ENCODE measurements around the gene WDR33. TPM values are rescaled to one million over a fixed set of nuclear protein-coding genes. Genes with fewer than 3 reads are reported as not detected.

Gene WDR33
- total and polyA plus RNA-seq, 9 donors: 25.6 to 36.4 (median 28.9) TPM

- Histone ChIP-seq H3K36me3 (ENCODE audit: control insufficient read depth, insufficient read depth, low read length) (peaks cover 2% of the 10 kb centered on the region), H3K27ac (ENCODE audit: low read length) (peak overlapping the region; percentile 20), H3K9me3 (replicated peaks; ENCODE audit: control insufficient read depth, low read depth, low read length) (no peaks in the 10 kb centered on the region), H3K4me3 (ENCODE audit: low read length) (no peak overlapping the region), H3K27me3 (ENCODE audit: control insufficient read depth, insufficient read depth, low read length) (peaks cover 35% of the 10 kb centered on the region), H3K4me1 (ENCODE audit: control insufficient read depth, insufficient read depth, low read length) (peaks cover 32% of the 10 kb centered on the region)
- DNase-seq: no peak
- WGBS (ENCODE audit: insufficient coverage): 84% methylated on average over 5 of the region's 6 CpGs
Observed at GRCh38 chr2:127664895-127665225, 146.1 kb downstream of the WDR33 start.

- DNase-seq: no peak
- Histone ChIP-seq H3K36me3 (ENCODE audit: control insufficient read depth, insufficient read depth, low read length) (peaks cover 2% of the 10 kb centered on the region), H3K4me3 (ENCODE audit: low read length) (no peak overlapping the region), H3K9me3 (replicated peaks; ENCODE audit: control insufficient read depth, low read depth, low read length) (no peaks in the 10 kb centered on the region), H3K27ac (ENCODE audit: low read length) (peak overlapping the region; percentile 42), H3K27me3 (ENCODE audit: control insufficient read depth, insufficient read depth, low read length) (peaks cover 35% of the 10 kb centered on the region), H3K4me1 (ENCODE audit: control insufficient read depth, insufficient read depth, low read length) (peaks cover 37% of the 10 kb centered on the region)
- WGBS (ENCODE audit: insufficient coverage): 12% methylated on average over 67 of the region's 69 CpGs
Observed at GRCh38 chr2:127664065-127664894, 146.7 kb downstream of the WDR33 start.

GRCh38 chr2:127663566-127664064 is 147.4 kb downstream of the WDR33 start:
- Histone ChIP-seq H3K9me3 (replicated peaks; ENCODE audit: control insufficient read depth, low read depth, low read length) (no peaks in the 10 kb centered on the region), H3K4me3 (ENCODE audit: low read length) (no peak overlapping the region), H3K27ac (ENCODE audit: low read length) (peak overlapping the region; percentile 42), H3K4me1 (ENCODE audit: control insufficient read depth, insufficient read depth, low read length) (peaks cover 42% of the 10 kb centered on the region), H3K27me3 (ENCODE audit: control insufficient read depth, insufficient read depth, low read length) (peaks cover 33% of the 10 kb centered on the region), H3K36me3 (ENCODE audit: control insufficient read depth, insufficient read depth, low read length) (peaks cover 2% of the 10 kb centered on the region)
- 67% methylated on average over 3 of the region's 6 CpGs for WGBS (ENCODE audit: insufficient coverage)
- DNase-seq: no peak

GRCh38 chr2:127662937-127663565 is 147.9 kb downstream of the WDR33 start:
- no peak for DNase-seq
- Histone ChIP-seq H3K4me1 (ENCODE audit: control insufficient read depth, insufficient read depth, low read length) (peaks cover 42% of the 10 kb centered on the region), H3K36me3 (ENCODE audit: control insufficient read depth, insufficient read depth, low read length) (peaks cover 2% of the 10 kb centered on the region), H3K4me3 (ENCODE audit: low read length) (no peak overlapping the region), H3K27ac (ENCODE audit: low read length) (no peak overlapping the region), H3K9me3 (replicated peaks; ENCODE audit: control insufficient read depth, low read depth, low read length) (no peaks in the 10 kb centered on the region), H3K27me3 (ENCODE audit: control insufficient read depth, insufficient read depth, low read length) (peaks cover 32% of the 10 kb centered on the region)
- WGBS (ENCODE audit: insufficient coverage): 70% methylated on average over 9 of the region's 9 CpGs

GRCh38 chr2:127661949-127662510 is 148.9 kb downstream of the WDR33 start:
- Histone ChIP-seq H3K4me3 (ENCODE audit: low read length) (no peak overlapping the region), H3K27ac (ENCODE audit: low read length) (no peak overlapping the region), H3K9me3 (replicated peaks; ENCODE audit: control insufficient read depth, low read depth, low read length) (no peaks in the 10 kb centered on the region), H3K27me3 (ENCODE audit: control insufficient read depth, insufficient read depth, low read length) (peaks cover 32% of the 10 kb centered on the region), H3K4me1 (ENCODE audit: control insufficient read depth, insufficient read depth, low read length) (peaks cover 42% of the 10 kb centered on the region), H3K36me3 (ENCODE audit: control insufficient read depth, insufficient read depth, low read length) (peaks cover 2% of the 10 kb centered on the region)
- no peak for DNase-seq
- WGBS (ENCODE audit: insufficient coverage): 51% methylated on average over 8 of the region's 9 CpGs

GRCh38 chr2:127661072-127661649 is 149.8 kb downstream of the WDR33 start:
- 81% methylated on average over 13 of the region's 14 CpGs for WGBS (ENCODE audit: insufficient coverage)
- no peak overlapping the region for H3K27ac ChIP-seq (ENCODE audit: low read length)
- DNase-seq: no peak
- peaks cover 42% of the 10 kb centered on the region for H3K4me1 ChIP-seq (ENCODE audit: control insufficient read depth, insufficient read depth, low read length)
- peaks cover 30% of the 10 kb centered on the region for H3K27me3 ChIP-seq (ENCODE audit: control insufficient read depth, insufficient read depth, low read length)
- no peak overlapping the region for H3K4me3 ChIP-seq (ENCODE audit: low read length)
- no peaks in the 10 kb centered on the region for H3K9me3 ChIP-seq (replicated peaks; ENCODE audit: control insufficient read depth, low read depth, low read length)
- peaks cover 2% of the 10 kb centered on the region for H3K36me3 ChIP-seq (ENCODE audit: control insufficient read depth, insufficient read depth, low read length)

GRCh38 chr2:127660291-127660578 is 150.7 kb downstream of the WDR33 start:
- Histone ChIP-seq H3K27ac (ENCODE audit: low read length) (no peak overlapping the region), H3K27me3 (ENCODE audit: control insufficient read depth, insufficient read depth, low read length) (peaks cover 23% of the 10 kb centered on the region), H3K36me3 (ENCODE audit: control insufficient read depth, insufficient read depth, low read length) (peaks cover 2% of the 10 kb centered on the region), H3K4me3 (ENCODE audit: low read length) (no peak overlapping the region), H3K9me3 (replicated peaks; ENCODE audit: control insufficient read depth, low read depth, low read length) (no peaks in the 10 kb centered on the region), H3K4me1 (ENCODE audit: control insufficient read depth, insufficient read depth, low read length) (peaks cover 47% of the 10 kb centered on the region)
- no peak for DNase-seq
- WGBS (ENCODE audit: insufficient coverage): 94% methylated on average over 8 of the region's 10 CpGs

- Histone ChIP-seq H3K4me1 (ENCODE audit: control insufficient read depth, insufficient read depth, low read length) (peaks cover 44% of the 10 kb centered on the region), H3K27me3 (ENCODE audit: control insufficient read depth, insufficient read depth, low read length) (peaks cover 17% of the 10 kb centered on the region), H3K4me3 (ENCODE audit: low read length) (no peak overlapping the region), H3K9me3 (replicated peaks; ENCODE audit: control insufficient read depth, low read depth, low read length) (no peaks in the 10 kb centered on the region), H3K27ac (ENCODE audit: low read length) (peak overlapping the region; percentile 42), H3K36me3 (ENCODE audit: control insufficient read depth, insufficient read depth, low read length) (peaks cover 2% of the 10 kb centered on the region)
- WGBS (ENCODE audit: insufficient coverage): 72% methylated on average over 9 of the region's 14 CpGs
- DNase-seq: no peak
Observed at GRCh38 chr2:127659408-127660290, 151.3 kb downstream of the WDR33 start.

- no peak for DNase-seq
- WGBS (ENCODE audit: insufficient coverage): 83% methylated on average over 15 of the region's 20 CpGs
- Histone ChIP-seq H3K27ac (ENCODE audit: low read length) (no peak overlapping the region), H3K27me3 (ENCODE audit: control insufficient read depth, insufficient read depth, low read length) (peaks cover 10% of the 10 kb centered on the region), H3K36me3 (ENCODE audit: control insufficient read depth, insufficient read depth, low read length) (peaks cover 2% of the 10 kb centered on the region), H3K4me3 (ENCODE audit: low read length) (no peak overlapping the region), H3K9me3 (replicated peaks; ENCODE audit: control insufficient read depth, low read depth, low read length) (no peaks in the 10 kb centered on the region), H3K4me1 (ENCODE audit: control insufficient read depth, insufficient read depth, low read length) (peaks cover 39% of the 10 kb centered on the region)
Observed at GRCh38 chr2:127658641-127659407, 152.1 kb downstream of the WDR33 start.
